ENCODE results near the gene RIN1.

The RIN1 gene

GRCh38 chr11:66289548-66290329 lies 46.5 kb downstream of the RIN1 start:
- peak overlapping the region; percentile 75 for H3K4me3 ChIP-seq (ENCODE audit: low read depth, low read length)
- TF ChIP-seq CTCF (IDR thresholded peaks at IDR 0.05; ENCODE audit: low read depth, low read length, missing control alignments) = no peak
- DNase-seq (ENCODE audit: low read depth) = peak; percentile 48

- H3K4me3 ChIP-seq (ENCODE audit: low read depth, low read length) = peak within 1 kb of the TSS; percentile 75
- DNase-seq (ENCODE audit: low read depth) = peak; percentile 99
Measured at GRCh38 chr11:66288671-66289547, 47.3 kb downstream of the RIN1 start, which contains the start of gene YIF1A. TSS of gene YIF1A (minus strand) at chr11:66289143. CDS start at chr11:66288985, 158 bp downstream.

DNA sequence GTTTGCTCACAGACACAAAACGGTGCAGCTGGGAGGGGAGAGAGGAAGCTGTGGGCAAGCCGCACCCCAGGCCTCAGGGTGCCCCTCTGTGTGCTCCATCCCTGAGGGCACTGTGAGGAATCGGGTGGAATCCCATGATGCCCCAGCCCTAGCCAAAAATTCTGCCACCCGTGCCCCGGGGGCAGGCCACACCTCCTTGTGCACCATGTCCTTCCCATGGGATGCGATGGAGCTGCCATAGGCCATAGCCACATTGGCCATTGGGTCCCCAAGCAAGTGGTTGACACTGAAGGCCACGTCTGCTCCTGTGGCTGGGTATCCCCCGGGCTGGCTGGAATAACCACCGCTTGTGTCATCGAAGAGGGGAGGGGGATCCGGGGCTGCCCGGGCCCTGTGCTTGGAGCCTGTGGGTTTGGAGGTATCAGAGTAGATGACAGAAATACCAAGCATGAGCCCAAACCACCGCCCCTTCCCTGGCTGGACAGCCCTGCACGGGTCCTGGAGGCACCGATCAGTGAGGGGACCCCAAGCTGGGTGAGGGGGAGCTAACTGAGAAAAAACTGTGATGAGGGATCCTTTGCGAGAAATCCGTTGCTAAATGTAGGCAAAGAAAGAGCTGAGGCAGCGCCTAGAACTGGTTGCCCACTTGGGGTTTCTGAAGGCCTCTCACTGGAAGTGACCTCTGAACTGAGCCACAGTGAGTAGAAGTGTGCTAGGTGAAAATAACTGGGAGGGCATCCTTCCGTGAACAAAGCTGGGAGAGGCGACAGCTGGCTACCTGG lies 48.2 kb downstream of the RIN1 start:
- peak overlapping the region; percentile 75 for H3K4me3 ChIP-seq (ENCODE audit: low read depth, low read length)
- TF ChIP-seq CTCF (IDR thresholded peaks at IDR 0.05; ENCODE audit: low read depth, low read length, missing control alignments) = no peak
- no peak for DNase-seq (ENCODE audit: low read depth)

More at GRCh38 chr11:66288671-66289547, 47.3 kb downstream of the RIN1 start, which contains the start of gene YIF1A:
- no peak for TF ChIP-seq CTCF (IDR thresholded peaks at IDR 0.05; ENCODE audit: low read depth, low read length, missing control alignments)

GRCh38 chr11:66287211-66287888 lies 48.9 kb downstream of the RIN1 start:
- no peak for DNase-seq (ENCODE audit: low read depth)
- peak overlapping the region; percentile 75 for H3K4me3 ChIP-seq (ENCODE audit: low read depth, low read length)
- TF ChIP-seq CTCF (IDR thresholded peaks at IDR 0.05; ENCODE audit: low read depth, low read length, missing control alignments) = no peak

- no peak for DNase-seq (ENCODE audit: low read depth)
- H3K4me3 ChIP-seq (ENCODE audit: low read depth, low read length) = no peak overlapping the region
- TF ChIP-seq CTCF (IDR thresholded peaks at IDR 0.05; ENCODE audit: low read depth, low read length, missing control alignments) = no peak
Measured at GRCh38 chr11:66286699-66287098, 49.5 kb downstream of the RIN1 start.

All from GM12864 (cell line).